SK-N-SH treated with all-trans-retinoic acid at 6 μM for 48 hours (cell line): ENCODE measurements around the gene DCTD.

ENCODE experiments used
- ARNTL ChIP-seq: fragments of 450-650 bp; formaldehyde crosslinking; IDR thresholded peaks from 2 replicates; pipeline ENCODE4 v1.5.0; 2020; ENCODE audit warnings: low read depth, mild to moderate bottlenecking, moderate library complexity, borderline replicate concordance
- CREB5 ChIP-seq: fragments of 250-450 bp; sonication (Bioruptor Pico); IDR thresholded peaks from 2 replicates; pipeline ENCODE4 v1.5.1; 2020; ENCODE audit warnings: low read depth, mild to moderate bottlenecking, moderate library complexity
- CSDC2 ChIP-seq: fragments of 250-450 bp; sonication (Bioruptor Pico); IDR thresholded peaks from 2 replicates; pipeline ENCODE4 v1.5.0; 2020; ENCODE audit warnings: mild to moderate bottlenecking, moderate library complexity
- ESRRG ChIP-seq: fragments of 250-450 bp; sonication (Bioruptor Pico); IDR thresholded peaks from 2 replicates; pipeline ENCODE4 v1.6.1; 2021; ENCODE audit warnings: mild to moderate bottlenecking
- OSR1 ChIP-seq: fragments of 250-450 bp; sonication (Bioruptor Pico); IDR thresholded peaks from 2 replicates; pipeline ENCODE4 v1.8.0; 2022; ENCODE audit warnings: moderate library complexity, mild to moderate bottlenecking, inconsistent platforms
- PATZ1 ChIP-seq: fragments of 250-450 bp; sonication (Bioruptor Pico); IDR thresholded peaks from 2 replicates; pipeline ENCODE4 v1.8.0; 2020; ENCODE audit warnings: mild to moderate bottlenecking, moderate library complexity, borderline replicate concordance
- RARB ChIP-seq: fragments of 250-450 bp; sonication (Bioruptor Pico); IDR thresholded peaks from 2 replicates; pipeline ENCODE4 v1.8.0; 2021; ENCODE audit warnings: mild to moderate bottlenecking, moderate library complexity
- TCF4 ChIP-seq: fragments of 250-450 bp; sonication (Bioruptor Pico); IDR thresholded peaks from 2 replicates; pipeline ENCODE4 v1.8.0; 2021; ENCODE audit warnings: mild to moderate bottlenecking, moderate library complexity, borderline replicate concordance
- TOX ChIP-seq: fragments of 250-450 bp; sonication (Bioruptor Pico); IDR thresholded peaks from 2 replicates; pipeline ENCODE4 v1.8.0; 2021; ENCODE audit warnings: mild to moderate bottlenecking, moderate library complexity, borderline replicate concordance
- ZFP30 ChIP-seq: fragments of 450-650 bp; formaldehyde crosslinking; IDR thresholded peaks from 2 replicates; pipeline ENCODE4 v1.5.0; 2022; ENCODE audit warnings: mild to moderate bottlenecking, moderate library complexity
- ZNF70 ChIP-seq: fragments of 450-650 bp; formaldehyde crosslinking; IDR thresholded peaks from 2 replicates; pipeline ENCODE4 v1.5.0; 2020; ENCODE audit warnings: mild to moderate bottlenecking, moderate library complexity

GRCh38 chr4:182866746-182867145 is 50.4 kb downstream of the DCTD start:
- TF ChIP-seq OSR1 (CRISPR knock-in tag), result no peak
- no peak for TF ChIP-seq CSDC2 (CRISPR knock-in tag)
- TF ChIP-seq TOX (CRISPR knock-in tag), result no peak
- no peak for TF ChIP-seq RARB (CRISPR knock-in tag)
- TF ChIP-seq ESRRG (CRISPR knock-in tag), result no peak
- no peak for TF ChIP-seq PATZ1 (CRISPR knock-in tag)
- TF ChIP-seq ARNTL (CRISPR knock-in tag), result no peak
- no peak for TF ChIP-seq CREB5
- no peak for TF ChIP-seq ZNF70
- TF ChIP-seq TCF4, result no peak
- TF ChIP-seq ZFP30 (CRISPR knock-in tag), result no peak
